Measurements from ENCODE around the gene CDKN1B. TPM values are rescaled to one million over a fixed set of nuclear protein-coding genes. Genes with fewer than 3 reads are reported as not detected.

Gene CDKN1B
- total RNA-seq, 6 experiments from 2014 or later: 18.3 to 28.6 (median 24.5) TPM

DNA sequence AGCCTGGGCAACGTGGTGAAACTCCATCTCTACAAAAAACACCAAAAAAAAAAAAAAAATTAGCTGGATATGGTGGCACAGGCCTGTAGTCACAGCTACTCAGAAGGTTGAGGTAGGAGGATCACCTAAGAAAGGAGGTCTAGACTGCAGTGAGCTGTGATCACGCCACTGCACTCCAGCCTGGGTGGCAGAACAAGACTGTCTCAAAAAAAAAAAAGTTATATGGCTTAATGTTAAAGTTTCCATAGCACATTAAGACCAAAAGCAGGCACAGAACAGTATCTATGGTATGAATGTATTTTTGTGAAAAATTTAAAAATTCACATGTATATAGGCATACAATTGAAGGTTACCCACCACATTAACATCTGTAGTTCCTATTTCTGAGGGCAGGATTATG is 15.9 kb downstream of the CDKN1B start:
- intact Hi-C loops (cut with DNase I): no loop called here
- DNase-seq (no peak), ATAC-seq (no peak)
- H3K27ac ChIP-seq: no peak overlapping the region
- no peaks in the 10 kb centered on the region for H3K36me3 ChIP-seq
- H3K4me1 ChIP-seq: no peaks in the 10 kb centered on the region
- TF ChIP-seq, protein P1, sequence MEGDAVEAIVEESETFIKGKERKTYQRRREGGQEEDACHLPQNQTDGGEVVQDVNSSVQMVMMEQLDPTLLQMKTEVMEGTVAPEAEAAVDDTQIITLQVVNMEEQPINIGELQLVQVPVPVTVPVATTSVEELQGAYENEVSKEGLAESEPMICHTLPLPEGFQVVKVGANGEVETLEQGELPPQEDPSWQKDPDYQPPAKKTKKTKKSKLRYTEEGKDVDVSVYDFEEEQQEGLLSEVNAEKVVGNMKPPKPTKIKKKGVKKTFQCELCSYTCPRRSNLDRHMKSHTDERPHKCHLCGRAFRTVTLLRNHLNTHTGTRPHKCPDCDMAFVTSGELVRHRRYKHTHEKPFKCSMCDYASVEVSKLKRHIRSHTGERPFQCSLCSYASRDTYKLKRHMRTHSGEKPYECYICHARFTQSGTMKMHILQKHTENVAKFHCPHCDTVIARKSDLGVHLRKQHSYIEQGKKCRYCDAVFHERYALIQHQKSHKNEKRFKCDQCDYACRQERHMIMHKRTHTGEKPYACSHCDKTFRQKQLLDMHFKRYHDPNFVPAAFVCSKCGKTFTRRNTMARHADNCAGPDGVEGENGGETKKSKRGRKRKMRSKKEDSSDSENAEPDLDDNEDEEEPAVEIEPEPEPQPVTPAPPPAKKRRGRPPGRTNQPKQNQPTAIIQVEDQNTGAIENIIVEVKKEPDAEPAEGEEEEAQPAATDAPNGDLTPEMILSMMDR (IDR thresholded peaks at IDR 0.05): no peak
- TF ChIP-seq POLR2A (IDR thresholded peaks at IDR 0.05): no peak
- WGBS (ENCODE audit: insufficient coverage, low coverage, low lambda C conversion rate, missing lambda C conversion rate): 86% methylated on average over 1 of the region's 2 CpGs
- H3K4me3 ChIP-seq: no peak overlapping the region
- H3K9me3 ChIP-seq: no peaks in the 10 kb centered on the region
- H3K27me3 ChIP-seq: no peaks in the 10 kb centered on the region

DNA sequence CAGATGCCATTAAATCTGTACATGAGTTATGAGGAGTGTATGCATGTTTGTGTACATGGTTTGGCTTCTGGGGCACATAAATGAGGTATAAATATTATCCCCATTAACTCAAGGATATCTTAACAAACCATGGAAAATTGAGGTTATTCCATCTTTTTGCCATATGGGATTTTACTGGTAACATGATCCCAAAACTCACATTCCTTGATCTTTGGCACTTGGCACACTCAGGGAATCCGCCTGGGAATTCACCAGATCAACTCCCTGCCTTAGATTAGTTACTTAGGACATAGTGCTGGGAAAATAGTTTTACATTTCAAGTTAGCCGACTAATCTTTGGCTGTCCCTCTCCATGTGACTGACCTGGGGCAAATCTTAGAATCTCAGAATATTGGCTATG is 16.9 kb downstream of the CDKN1B start:
- Histone ChIP-seq H3K36me3 (no peaks in the 10 kb centered on the region), H3K27ac (no peak overlapping the region), H3K4me1 (no peaks in the 10 kb centered on the region), H3K27me3 (no peaks in the 10 kb centered on the region), H3K4me3 (no peak overlapping the region), H3K9me3 (no peaks in the 10 kb centered on the region)
- ATAC-seq (no peak), DNase-seq (no peak)
- intact Hi-C loops (cut with DNase I): no loop called here
- 63% methylated on average over 2 of the region's 2 CpGs for WGBS (ENCODE audit: insufficient coverage, low coverage, low lambda C conversion rate, missing lambda C conversion rate)
- TF ChIP-seq POLR2A (IDR thresholded peaks at IDR 0.05): no peak
- TF ChIP-seq, protein P1 (IDR thresholded peaks at IDR 0.05): no peak

DNA sequence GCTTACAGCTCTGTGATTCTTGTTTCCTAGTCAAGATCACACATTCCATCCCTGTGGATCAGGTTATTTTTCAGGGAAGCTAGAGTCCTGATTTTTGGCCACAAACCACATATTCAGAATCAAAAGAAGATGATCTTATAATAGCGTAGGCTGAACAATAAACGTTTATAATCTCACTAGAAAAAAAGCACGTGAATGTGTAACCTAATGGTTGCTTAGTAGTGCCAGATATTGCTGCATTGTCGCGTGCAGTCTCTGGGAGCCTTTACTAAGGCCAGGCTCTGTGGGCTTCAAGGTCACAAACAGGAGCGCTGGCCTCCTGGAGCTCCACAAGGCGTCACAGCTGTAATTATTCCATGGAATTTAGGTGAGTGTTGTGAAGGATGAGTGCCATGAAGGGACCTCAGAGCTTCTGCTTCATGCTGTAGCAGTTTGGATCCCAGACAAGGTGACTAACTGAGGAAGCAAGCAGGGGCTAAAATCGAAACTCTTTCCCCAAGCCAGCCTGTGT is 17.4 kb downstream of the CDKN1B start:
- no peaks in the 10 kb centered on the region for H3K36me3 ChIP-seq
- no peaks in the 10 kb centered on the region for H3K9me3 ChIP-seq
- no peak overlapping the region for H3K27ac ChIP-seq
- TF ChIP-seq POLR2A (IDR thresholded peaks at IDR 0.05): no peak
- TF ChIP-seq, protein P1 (IDR thresholded peaks at IDR 0.05): no peak
- H3K4me3 ChIP-seq: no peak overlapping the region
- ATAC-seq: peak in 3 of 4 donors; percentile 15 to 33 (median 26)
- intact Hi-C loops (cut with DNase I): no loop called here
- WGBS (ENCODE audit: insufficient coverage, low coverage, low lambda C conversion rate, missing lambda C conversion rate): 49% methylated on average over 8 of the region's 8 CpGs
- no peak for DNase-seq
- H3K27me3 ChIP-seq: no peaks in the 10 kb centered on the region
- H3K4me1 ChIP-seq: no peaks in the 10 kb centered on the region

DNA sequence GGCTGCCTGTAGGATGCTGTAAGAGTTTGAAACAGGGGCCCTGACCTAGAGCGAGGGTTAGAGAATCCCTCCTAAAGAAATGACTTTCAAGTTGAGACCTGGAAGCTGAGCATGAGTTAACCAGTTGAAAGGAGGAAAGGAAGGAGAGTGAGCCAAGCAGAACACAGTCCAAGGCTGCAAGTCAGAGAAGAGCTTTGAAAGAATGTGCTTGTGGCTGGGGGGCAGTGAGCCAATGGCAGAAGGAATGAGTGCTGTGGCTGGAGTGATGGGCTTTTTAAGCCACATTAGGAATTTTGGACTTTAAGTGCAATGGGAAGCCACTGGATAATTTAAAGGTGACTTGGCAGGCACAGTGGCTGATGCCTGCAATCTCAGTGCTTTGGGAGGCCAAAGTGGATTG is 18.1 kb downstream of the CDKN1B start:
- DNase-seq: no peak
- no peak overlapping the region for H3K4me3 ChIP-seq
- no peak for ATAC-seq
- 100% methylated on average over 1 of the region's 1 CpG for WGBS (ENCODE audit: insufficient coverage, low coverage, low lambda C conversion rate, missing lambda C conversion rate)
- no peaks in the 10 kb centered on the region for H3K9me3 ChIP-seq
- no peaks in the 10 kb centered on the region for H3K4me1 ChIP-seq
- intact Hi-C loops (cut with DNase I): no loop called here
- H3K36me3 ChIP-seq: no peaks in the 10 kb centered on the region
- H3K27me3 ChIP-seq: no peaks in the 10 kb centered on the region
- no peak overlapping the region for H3K27ac ChIP-seq
- TF ChIP-seq, protein P1 (IDR thresholded peaks at IDR 0.05): no peak
- no peak for TF ChIP-seq POLR2A (IDR thresholded peaks at IDR 0.05)

All from right lobe of liver (tissue), 6 donors.